Kidney (tissue), 14 donors: Measurements from ENCODE around the gene ZNF610. TPM values are rescaled to one million over a fixed set of nuclear protein-coding genes. Genes with fewer than 3 reads are reported as not detected.

ENCODE experiments used
- DNase-seq, 5 donors: peaks; one replicate each; pipeline ENCODE4 v3.0.0-alpha.2; 2013 to 2020
- FAIRE-seq: peaks from 2 replicates; lab custom pipeline; 2012; peaks lifted over from hg19 to GRCh38; lab: Jason Lieb, UNC
- H3K27ac ChIP-seq, 2 donors: one replicate each; pipeline ENCODE4 v1.7.0; 2013; ENCODE audit warnings: low read depth in 2 of 2, low read length in 2 of 2, inconsistent platforms in 1 of 2
- H3K27me3 ChIP-seq: one replicate; pipeline ENCODE4 v1.7.1; 2013; ENCODE audit warnings: low read length, inconsistent platforms; ENCODE audit not compliant: control insufficient read depth, insufficient read depth
- H3K36me3 ChIP-seq, 3 donors: one replicate each; pipeline versions ENCODE4 v1.7.0 to v1.7.1; 2013; ENCODE audit warnings: low read length in 3 of 3, control low read depth in 1 of 3, inconsistent platforms in 1 of 3; ENCODE audit not compliant: insufficient read depth in 3 of 3, control insufficient read depth in 2 of 3
- H3K4me1 ChIP-seq, 3 donors: one replicate each; pipeline versions ENCODE4 v1.7.0 to v1.7.1; 2013; ENCODE audit warnings: low read length in 3 of 3, inconsistent platforms in 1 of 3, low read depth in 1 of 3; ENCODE audit not compliant: control insufficient read depth in 2 of 3, insufficient read depth in 2 of 3
- H3K4me3 ChIP-seq, 3 donors: one replicate each; pipeline versions ENCODE4 v1.7.0 to v1.8.1; 2013; ENCODE audit warnings: low read length in 3 of 3, control low read depth in 1 of 3, inconsistent platforms in 1 of 3
- H3K9ac ChIP-seq, 3 donors: one replicate each; pipeline versions ENCODE4 v1.7.0 to v1.7.1; 2013; ENCODE audit warnings: low read length in 3 of 3, control low read depth in 1 of 3, inconsistent platforms in 1 of 3
- H3K9me3 ChIP-seq, 3 donors: one replicate each; pipeline versions ENCODE4 v1.7.0 to v1.7.1; 2013; ENCODE audit warnings: low read length in 3 of 3, control low read depth in 1 of 3, inconsistent platforms in 1 of 3; ENCODE audit not compliant: control insufficient read depth in 2 of 3, insufficient read depth in 1 of 3
- intact Hi-C: fragments of 100-400 bp; cut with DNase I; formaldehyde crosslinking; loops from one replicate; pipeline ENCODE4 v1.11.1; 2022
- polyA plus RNA-seq: library from polyadenylated mRNA; stranded (reverse); fragments of 350-450 nt; fragmentation: Illumina TruSeq; extraction: RNeasy Lipid Tissue Mini Kit (QIAGEN cat#74804); gene quantifications from one replicate; pipeline ENCODE4 v1.2.3, GENCODE V29; 2014; ENCODE audit warnings: low read depth, low replicate concordance; ENCODE audit not compliant: insufficient read depth
- total RNA-seq: library from RNA; stranded (reverse); fragmentation: NEBNext Ultra II Directional; extraction: Animal tissue kit (Norgen Biotek cat#: 25700); gene quantifications from one replicate; pipeline ENCODE4 v1.2.1, GENCODE V29; 2021
- TF ChIP-seq, protein P1 (sequence below): IDR thresholded peaks from 3 replicates; pipeline ENCODE4 v1.5.1; 2012; ENCODE audit warnings: mild to moderate bottlenecking, moderate library complexity, borderline replicate concordance; ENCODE audit not compliant: insufficient read depth; ENCODE audit errors: extremely low read depth
- donor health status: control.
- donor health status: control.
- donor health status: control.
- donor health status: control.
- donor health status: control.
- donor health status: DM: yes; HTN: yes; CAD: no.
- donor health status: Normal renal cell carcinoma (clear cell type).

Gene ZNF610
- total and polyA plus RNA-seq, 2 donors from 2014 or later = 4.2 to 4.9 TPM

DNA sequence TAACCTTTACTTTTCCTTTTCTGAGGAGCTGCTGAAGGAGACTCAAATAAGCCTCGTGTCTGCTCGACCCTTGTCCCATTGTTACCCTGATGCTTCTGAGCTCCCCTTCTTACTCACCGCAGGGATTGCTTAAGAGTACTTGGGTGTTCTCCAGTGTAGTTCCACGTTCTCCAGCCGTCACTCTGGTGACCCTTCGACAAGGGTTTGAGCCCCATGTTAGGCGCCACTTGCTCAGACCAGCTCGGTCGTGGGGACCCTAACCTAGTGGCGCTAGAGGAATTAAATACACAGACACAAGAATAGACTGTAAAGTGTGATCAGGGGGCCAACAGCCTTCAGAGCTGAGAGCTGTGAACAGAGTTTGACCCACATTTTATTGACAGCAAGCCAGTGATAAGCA, 28.8 kb upstream of the ZNF610 start:
- DNase-seq (peak in 2 of 5 donors; percentile 10 to 20), FAIRE-seq (no peak)
- intact Hi-C loops = no loop called here
- no peak overlapping the region for H3K4me3 ChIP-seq
- H3K27ac ChIP-seq = no peak overlapping the region
- H3K4me1 ChIP-seq = no peaks in the 10 kb centered on the region
- no peaks in the 10 kb centered on the region for H3K27me3 ChIP-seq
- peaks cover 4 to 49% (median 25%) of the 10 kb centered on the region in 3 donors for H3K36me3 ChIP-seq
- TF ChIP-seq, protein P1, sequence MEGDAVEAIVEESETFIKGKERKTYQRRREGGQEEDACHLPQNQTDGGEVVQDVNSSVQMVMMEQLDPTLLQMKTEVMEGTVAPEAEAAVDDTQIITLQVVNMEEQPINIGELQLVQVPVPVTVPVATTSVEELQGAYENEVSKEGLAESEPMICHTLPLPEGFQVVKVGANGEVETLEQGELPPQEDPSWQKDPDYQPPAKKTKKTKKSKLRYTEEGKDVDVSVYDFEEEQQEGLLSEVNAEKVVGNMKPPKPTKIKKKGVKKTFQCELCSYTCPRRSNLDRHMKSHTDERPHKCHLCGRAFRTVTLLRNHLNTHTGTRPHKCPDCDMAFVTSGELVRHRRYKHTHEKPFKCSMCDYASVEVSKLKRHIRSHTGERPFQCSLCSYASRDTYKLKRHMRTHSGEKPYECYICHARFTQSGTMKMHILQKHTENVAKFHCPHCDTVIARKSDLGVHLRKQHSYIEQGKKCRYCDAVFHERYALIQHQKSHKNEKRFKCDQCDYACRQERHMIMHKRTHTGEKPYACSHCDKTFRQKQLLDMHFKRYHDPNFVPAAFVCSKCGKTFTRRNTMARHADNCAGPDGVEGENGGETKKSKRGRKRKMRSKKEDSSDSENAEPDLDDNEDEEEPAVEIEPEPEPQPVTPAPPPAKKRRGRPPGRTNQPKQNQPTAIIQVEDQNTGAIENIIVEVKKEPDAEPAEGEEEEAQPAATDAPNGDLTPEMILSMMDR = no peak
- peaks cover 4 to 47% (median 25%) of the 10 kb centered on the region in 3 donors for H3K9me3 ChIP-seq
- H3K9ac ChIP-seq = no peak overlapping the region

DNA sequence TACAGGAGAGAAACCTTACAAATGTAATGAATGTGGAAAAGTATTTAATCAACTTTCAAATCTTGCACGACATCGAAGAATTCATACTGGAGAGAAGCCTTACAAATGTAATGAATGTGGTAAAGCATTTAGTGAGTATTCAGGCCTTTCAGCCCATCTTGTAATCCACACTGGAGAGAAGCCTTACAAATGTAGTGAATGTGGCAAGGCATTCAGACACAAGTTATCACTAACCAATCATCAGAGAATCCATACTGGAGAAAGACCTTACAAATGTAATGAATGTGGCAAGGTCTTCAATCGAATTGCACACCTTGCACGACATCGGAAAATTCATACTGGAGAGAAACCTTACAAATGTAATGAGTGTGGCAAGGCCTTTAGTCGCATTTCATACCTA, 13.6 kb upstream of the ZNF610 start:
- H3K27me3 ChIP-seq = no peaks in the 10 kb centered on the region
- no peak for FAIRE-seq
- no peak overlapping the region for H3K9ac ChIP-seq
- intact Hi-C loops = no loop called here
- H3K27ac ChIP-seq = no peak overlapping the region
- H3K9me3 ChIP-seq = peaks cover 19 to 93% (median 64%) of the 10 kb centered on the region in 3 donors
- no peaks in the 10 kb centered on the region for H3K4me1 ChIP-seq
- peaks cover 25 to 36% (median 29%) of the 10 kb centered on the region in 3 donors for H3K36me3 ChIP-seq
- DNase-seq = no peak
- TF ChIP-seq, protein P1 = no peak
- H3K4me3 ChIP-seq = peak overlapping the region in 2 of 3 donors; percentile 20 to 49

DNA sequence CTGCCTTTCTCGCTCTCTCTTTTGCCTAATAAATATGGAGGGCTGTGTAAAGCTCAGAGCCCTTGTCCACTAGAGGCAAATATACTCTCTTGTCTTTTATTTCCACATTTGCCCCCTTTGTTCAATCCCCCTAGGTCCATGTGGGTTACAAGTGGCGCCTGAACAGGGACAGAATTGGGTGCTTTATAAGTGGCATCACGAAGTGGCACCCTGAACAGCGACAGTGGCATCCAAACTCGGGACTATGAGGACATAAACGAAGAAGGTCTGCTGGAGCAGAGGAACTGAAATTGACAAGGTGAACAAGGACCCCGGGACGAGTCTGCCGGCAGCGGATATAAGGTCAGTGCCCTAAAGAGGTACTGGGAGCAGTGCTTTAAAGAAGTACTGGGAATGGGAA, 4.3 kb upstream of the ZNF610 start:
- no peaks in the 10 kb centered on the region for H3K36me3 ChIP-seq
- H3K27ac ChIP-seq = no peak overlapping the region
- intact Hi-C loops = no loop called here
- FAIRE-seq = no peak
- H3K9ac ChIP-seq = no peak overlapping the region
- TF ChIP-seq, protein P1 = no peak
- peak overlapping the region in 1 of 3 donors; percentile 7 for H3K4me3 ChIP-seq
- no peaks in the 10 kb centered on the region for H3K27me3 ChIP-seq
- H3K9me3 ChIP-seq = peaks cover 0 to 54% (median 18%) of the 10 kb centered on the region in 3 donors
- H3K4me1 ChIP-seq = no peaks in the 10 kb centered on the region
- DNase-seq = no peak

DNA sequence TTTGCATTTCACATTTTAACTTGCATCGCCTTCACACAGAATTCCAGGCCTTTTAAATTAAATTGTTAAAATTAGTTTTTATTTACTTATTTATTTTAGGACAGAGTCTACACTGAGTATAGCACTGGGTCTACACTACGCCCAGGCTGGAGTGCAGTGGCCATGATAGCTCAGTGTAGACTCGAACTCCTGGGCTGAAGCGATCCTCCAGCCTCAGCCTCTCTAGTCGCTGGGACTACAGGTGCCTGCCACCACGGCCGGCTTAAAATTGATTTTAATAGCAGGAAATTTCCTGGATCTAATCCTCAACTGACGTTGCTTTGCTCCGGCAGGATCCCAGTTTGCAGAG, 301 bp upstream of the ZNF610 start:
- TF ChIP-seq, protein P1 = peak; percentile 3
- no peaks in the 10 kb centered on the region for H3K27me3 ChIP-seq
- peak overlapping the region; percentile 80 to 89 (median 86) for H3K4me3 ChIP-seq
- no peak overlapping the region for H3K27ac ChIP-seq
- peaks cover 0 to 4% (median 0%) of the 10 kb centered on the region in 3 donors for H3K36me3 ChIP-seq
- peaks cover 0 to 2% (median 0%) of the 10 kb centered on the region in 3 donors for H3K4me1 ChIP-seq
- FAIRE-seq (no peak), DNase-seq (no peak)
- intact Hi-C loops = no loop called here
- H3K9me3 ChIP-seq = peaks cover 0 to 28% (median 16%) of the 10 kb centered on the region in 3 donors
- peak overlapping the region in 2 of 3 donors; percentile 51 to 72 for H3K9ac ChIP-seq
